Astrocyte (in vitro differentiated cells and primary cell): ENCODE data around the gene HPS3. TPM values are rescaled to one million over a fixed set of nuclear protein-coding genes. Genes with fewer than 3 reads are reported as not detected.

ENCODE experiments used
- DNase-seq: peaks from one replicate; pipeline ENCODE4 v3.0.0-alpha.2; 2010; ENCODE audit warnings: low read depth
- FAIRE-seq: peaks from 2 replicates; lab custom pipeline; 2011; peaks lifted over from hg19 to GRCh38; lab: Jason Lieb, UNC
- H2AFZ ChIP-seq: 2 replicates; pipeline ENCODE4 v1.6.0; 2012; ENCODE audit warnings: low read depth, low read length, inconsistent platforms
- H3K27ac ChIP-seq: 2 replicates; pipeline ENCODE4 v1.5.1; 2011; ENCODE audit warnings: low read depth, low read length, inconsistent platforms
- H3K27me3 ChIP-seq: 2 replicates; pipeline ENCODE4 v1.6.0; 2011; ENCODE audit warnings: low read length, inconsistent platforms; ENCODE audit not compliant: insufficient read depth
- H3K36me3 ChIP-seq: 2 replicates; pipeline ENCODE4 v1.5.1; 2011; ENCODE audit warnings: low read length, inconsistent platforms; ENCODE audit not compliant: insufficient read depth
- H3K4me1 ChIP-seq: 2 replicates; pipeline ENCODE4 v1.5.1; 2011; ENCODE audit warnings: low read length, inconsistent platforms; ENCODE audit not compliant: insufficient read depth
- H3K4me2 ChIP-seq: 2 replicates; pipeline ENCODE4 v1.6.0; 2012; ENCODE audit warnings: low read length, inconsistent platforms
- H3K4me3 ChIP-seq: 2 replicates; pipeline ENCODE4 v1.5.1; 2011; ENCODE audit warnings: low read depth, mild to moderate bottlenecking, low read length, inconsistent platforms; ENCODE audit not compliant: insufficient read depth
- H3K79me2 ChIP-seq: 2 replicates; pipeline ENCODE4 v1.6.0; 2012; ENCODE audit warnings: mild to moderate bottlenecking, low read length, inconsistent platforms; ENCODE audit not compliant: insufficient read depth
- H3K9ac ChIP-seq: 2 replicates; pipeline ENCODE4 v1.6.0; 2012; ENCODE audit warnings: mild to moderate bottlenecking, low read length, inconsistent platforms
- H3K9me3 ChIP-seq: 2 replicates; pipeline ENCODE4 v1.5.1; 2012; ENCODE audit warnings: low read depth, mild to moderate bottlenecking, low read length, inconsistent platforms; ENCODE audit not compliant: insufficient read depth
- H4K20me1 ChIP-seq: 2 replicates; pipeline ENCODE4 v1.6.0; 2012; ENCODE audit warnings: low read length, inconsistent platforms; ENCODE audit not compliant: insufficient read depth
- H3K27ac Mint-ChIP-seq: one replicate; pipeline ENCODE4 v1.8.0; 2021; ENCODE audit warnings: mild to moderate bottlenecking, mixed read lengths; ENCODE audit not compliant: unreplicated experiment
- H3K27me3 Mint-ChIP-seq: one replicate; pipeline ENCODE4 v1.8.0; 2021; ENCODE audit warnings: low read depth, mixed read lengths; ENCODE audit not compliant: unreplicated experiment
- H3K36me3 Mint-ChIP-seq: one replicate; pipeline ENCODE4 v1.8.0; 2021; ENCODE audit warnings: low read depth, mixed read lengths; ENCODE audit not compliant: unreplicated experiment
- H3K4me1 Mint-ChIP-seq: one replicate; pipeline ENCODE4 v1.8.0; 2021; ENCODE audit warnings: low read depth, mixed read lengths; ENCODE audit not compliant: unreplicated experiment
- H3K4me3 Mint-ChIP-seq: one replicate; pipeline ENCODE4 v1.8.0; 2021; ENCODE audit warnings: mild to moderate bottlenecking, moderate library complexity, mixed read lengths; ENCODE audit not compliant: unreplicated experiment
- H3K9me3 Mint-ChIP-seq: one replicate; pipeline ENCODE4 v1.8.0; 2021; ENCODE audit warnings: mild to moderate bottlenecking, mixed read lengths; ENCODE audit not compliant: unreplicated experiment
- CTCF ChIP-seq: IDR thresholded peaks from 2 replicates; pipeline ENCODE4 v1.5.1; 2011; ENCODE audit warnings: low read depth, mild to moderate bottlenecking, inconsistent platforms, low read length, moderate library complexity; ENCODE audit not compliant: insufficient read depth
- EZH2 ChIP-seq: IDR thresholded peaks from 2 replicates; pipeline ENCODE4 v1.6.1; 2012; ENCODE audit warnings: mild to moderate bottlenecking, low read length, inconsistent platforms; ENCODE audit not compliant: insufficient read depth
- total RNA-seq: library from RNA; stranded (reverse); gene quantifications from 2 replicates; pipeline ENCODE4 v1.2.1, GENCODE V29; 2021

Gene HPS3
- total RNA-seq, 1 donor from 2014 or later = 10.9 TPM

DNA sequence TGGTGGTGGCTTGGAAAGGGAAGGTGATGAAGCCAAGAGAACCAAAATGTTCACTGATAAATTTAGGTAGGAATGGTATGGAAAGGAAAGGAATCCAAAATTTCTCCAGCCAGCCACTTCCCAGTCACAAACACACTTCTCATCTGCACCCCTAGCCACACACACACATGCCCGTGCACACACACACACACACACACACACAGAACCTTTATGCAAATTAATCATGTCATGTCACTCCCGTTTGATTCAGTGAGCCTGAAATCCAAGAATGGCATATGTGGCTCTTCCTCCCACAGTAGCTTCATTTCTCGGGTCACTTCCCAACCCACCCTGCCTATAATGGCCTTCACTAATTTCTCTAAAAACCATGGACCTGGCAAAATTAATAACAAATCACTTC lies 40.0 kb upstream of the HPS3 start:
- no peak overlapping the region for H3K27ac Mint-ChIP-seq
- peaks cover 2% of the 10 kb centered on the region for H3K36me3 Mint-ChIP-seq
- Histone ChIP-seq H2AFZ (no peak overlapping the region), H3K36me3 (no peaks in the 10 kb centered on the region), H3K9me3 (no peaks in the 10 kb centered on the region), H3K4me1 (peaks cover 3% of the 10 kb centered on the region), H3K9ac (no peak overlapping the region), H3K4me3 (no peak overlapping the region), H3K79me2 (peaks cover 18% of the 10 kb centered on the region), H3K27me3 (no peaks in the 10 kb centered on the region), H4K20me1 (peaks cover 4% of the 10 kb centered on the region), H3K4me2 (no peak overlapping the region), H3K27ac (no peak overlapping the region)
- peaks cover 3% of the 10 kb centered on the region for H3K4me1 Mint-ChIP-seq
- TF ChIP-seq CTCF (no peak), EZH2 (no peak)
- FAIRE-seq (no peak), DNase-seq (no peak)
- no peaks in the 10 kb centered on the region for H3K27me3 Mint-ChIP-seq
- no peaks in the 10 kb centered on the region for H3K9me3 Mint-ChIP-seq
- no peak overlapping the region for H3K4me3 Mint-ChIP-seq

DNA sequence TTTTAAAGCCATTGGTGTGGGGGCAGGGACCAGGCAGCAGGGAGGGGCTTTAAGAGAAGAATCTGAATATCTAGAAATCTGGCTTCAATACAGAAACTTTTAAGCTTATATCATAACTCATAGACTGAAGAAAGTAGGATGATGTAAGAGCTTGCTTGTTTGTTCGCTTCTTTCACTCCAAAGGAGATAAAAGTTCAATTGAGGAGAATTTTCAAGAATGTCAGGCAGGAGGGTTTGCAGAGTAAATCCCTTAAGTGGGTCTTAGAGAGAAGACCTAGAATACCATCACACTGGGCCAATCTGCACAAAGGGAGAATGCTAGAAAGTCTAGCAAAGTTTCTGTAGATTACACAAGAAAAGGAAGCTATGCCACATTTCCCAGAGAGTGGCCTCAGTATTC lies 39.0 kb upstream of the HPS3 start:
- peaks cover 2% of the 10 kb centered on the region for H3K36me3 Mint-ChIP-seq
- peaks cover 2% of the 10 kb centered on the region for H3K4me1 Mint-ChIP-seq
- no peaks in the 10 kb centered on the region for H3K36me3 ChIP-seq
- no peak overlapping the region for H2AFZ ChIP-seq
- H3K9ac ChIP-seq = no peak overlapping the region
- H3K27ac ChIP-seq = no peak overlapping the region
- H3K4me3 Mint-ChIP-seq = no peak overlapping the region
- DNase-seq (no peak), FAIRE-seq (no peak)
- no peaks in the 10 kb centered on the region for H3K27me3 ChIP-seq
- no peaks in the 10 kb centered on the region for H4K20me1 ChIP-seq
- no peaks in the 10 kb centered on the region for H3K27me3 Mint-ChIP-seq
- no peak overlapping the region for H3K4me2 ChIP-seq
- no peak overlapping the region for H3K27ac Mint-ChIP-seq
- H3K9me3 ChIP-seq = no peaks in the 10 kb centered on the region
- H3K79me2 ChIP-seq = peaks cover 8% of the 10 kb centered on the region
- TF ChIP-seq EZH2 = no peak
- no peak for TF ChIP-seq CTCF
- no peaks in the 10 kb centered on the region for H3K9me3 Mint-ChIP-seq
- no peak overlapping the region for H3K4me3 ChIP-seq
- peaks cover 2% of the 10 kb centered on the region for H3K4me1 ChIP-seq

DNA sequence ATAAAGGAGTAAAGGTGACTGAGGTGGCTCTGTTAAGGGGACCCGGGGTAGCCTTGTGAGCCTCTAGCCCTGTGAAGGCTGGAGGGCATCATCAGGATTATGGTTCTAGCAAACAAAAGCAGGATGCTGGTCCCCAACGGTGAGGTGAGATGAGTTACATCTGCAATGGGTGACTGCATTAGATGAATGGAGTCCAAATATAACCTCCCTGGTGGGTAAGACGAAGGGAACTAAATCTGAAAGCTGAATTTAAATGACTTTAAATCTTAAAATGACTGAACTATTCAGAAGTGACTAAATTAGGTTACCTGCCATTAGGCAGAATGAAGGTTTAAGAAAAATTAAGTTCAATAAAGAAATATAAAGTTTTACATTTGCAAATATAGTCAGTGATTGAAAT lies 38.5 kb upstream of the HPS3 start:
- H2AFZ ChIP-seq = no peak overlapping the region
- no peak overlapping the region for H3K9ac ChIP-seq
- Mint-ChIP-seq H3K36me3 (no peaks in the 10 kb centered on the region), H3K9me3 (no peaks in the 10 kb centered on the region), H3K27me3 (no peaks in the 10 kb centered on the region), H3K4me3 (no peak overlapping the region), H3K27ac (no peak overlapping the region), H3K4me1 (no peaks in the 10 kb centered on the region)
- no peak overlapping the region for H3K4me2 ChIP-seq
- no peaks in the 10 kb centered on the region for H4K20me1 ChIP-seq
- FAIRE-seq = no peak
- H3K36me3 ChIP-seq = no peaks in the 10 kb centered on the region
- no peaks in the 10 kb centered on the region for H3K27me3 ChIP-seq
- no peaks in the 10 kb centered on the region for H3K9me3 ChIP-seq
- H3K4me1 ChIP-seq = no peaks in the 10 kb centered on the region
- no peak overlapping the region for H3K27ac ChIP-seq
- DNase-seq = no peak
- TF ChIP-seq CTCF (no peak), EZH2 (no peak)
- H3K79me2 ChIP-seq = peaks cover 3% of the 10 kb centered on the region
- no peak overlapping the region for H3K4me3 ChIP-seq
